ENCODE results near the gene AP4E1. TPM values are rescaled to one million over a fixed set of nuclear protein-coding genes. Genes with fewer than 3 reads are reported as not detected.

The AP4E1 gene
- total and polyA plus RNA-seq, 2 of the 8 experiments (the other 6 are each of a cell fraction or from before 2014, with no cell fraction given) = 1.4 to 10.9 TPM

- no peak overlapping the region for H3K56ac ChIP-seq (replicated peaks; ENCODE audit: insufficient read length, low read depth, low read length)
- no peak overlapping the region for H2BK15ac ChIP-seq (ENCODE audit: low read length)
- H3K9ac ChIP-seq (replicated peaks in 1 of 4; ENCODE audit: extremely low read depth in 1 of 4, low read depth in 3 of 4, low read length in 3 of 4) = no peak overlapping the region
- H3K18ac ChIP-seq (ENCODE audit: extremely low read depth, low read length) = no peak overlapping the region
- FAIRE-seq = no peak
- H3K14ac ChIP-seq (ENCODE audit: insufficient read length) = no peak overlapping the region
- H2BK20ac ChIP-seq (ENCODE audit: low read length) = no peak overlapping the region
- no peak overlapping the region for H4K5ac ChIP-seq (ENCODE audit: insufficient read length, low read depth, low read length)
- no peaks in the 10 kb centered on the region for H3K36me3 ChIP-seq (ENCODE audit: control insufficient read depth in 2 of 4, insufficient read depth in 4 of 4, low read length in 3 of 4)
- H3K27ac ChIP-seq (ENCODE audit: low read depth, low read length) = no peak overlapping the region
- no peak overlapping the region for H2BK120ac ChIP-seq (replicated peaks; ENCODE audit: low read depth, low read length)
- H3K4me2 ChIP-seq (ENCODE audit: insufficient read depth in 1 of 2, low read depth in 2 of 2, low read length in 2 of 2) = no peak overlapping the region
- H2AFZ ChIP-seq (ENCODE audit: low read length) = no peak overlapping the region
- no peaks in the 10 kb centered on the region for H3K9me3 ChIP-seq (ENCODE audit: insufficient read depth in 2 of 2, low read depth in 1 of 2, low read length in 1 of 2)
- H3K4me1 ChIP-seq (replicated peaks in 1 of 4; ENCODE audit: control insufficient read depth in 3 of 4, insufficient read depth in 4 of 4, low read length in 3 of 4) = peaks cover 0 to 3% (median 0%) of the 10 kb centered on the region in 4 experiments; a peak in 2 of 7 replicates
- no peak overlapping the region for H4K91ac ChIP-seq (replicated peaks; ENCODE audit: insufficient read length, low read length)
- peaks cover 2% of the 10 kb centered on the region; the same call in 1 of the 2 replicates for H3K23me2 ChIP-seq (ENCODE audit: low read depth, low read length)
- H2AK5ac ChIP-seq (ENCODE audit: low read depth, low read length) = no peak overlapping the region
- no peaks in the 10 kb centered on the region for H4K20me1 ChIP-seq (replicated peaks in 1 of 2; ENCODE audit: control insufficient read depth in 1 of 2, insufficient read depth in 2 of 2, low read length in 2 of 2)
- no peak overlapping the region for H2BK5ac ChIP-seq (ENCODE audit: low read depth, low read length)
- H3K79me2 ChIP-seq (ENCODE audit: control insufficient read depth in 1 of 2, insufficient read depth in 2 of 2, low read length in 2 of 2) = peaks cover 0 to 3% of the 10 kb centered on the region in 2 experiments; a peak in 1 of 4 replicates
- no peak overlapping the region for H4K8ac ChIP-seq (ENCODE audit: extremely low read depth, insufficient read depth, low read length)
- H3K27me3 ChIP-seq (replicated peaks in 1 of 4; ENCODE audit: control insufficient read depth in 3 of 4, extremely low read depth in 1 of 4, insufficient read depth in 3 of 4, low read length in 3 of 4) = no peaks in the 10 kb centered on the region
- H3K4ac ChIP-seq (replicated peaks; ENCODE audit: insufficient read length, low read depth, low read length) = no peak overlapping the region
- no peak overlapping the region for H2BK12ac ChIP-seq (ENCODE audit: low read depth, low read length)
- no peak overlapping the region for H3K4me3 ChIP-seq (ENCODE audit: extremely low read depth in 1 of 4, insufficient read depth in 2 of 4, low read depth in 3 of 4, low read length in 4 of 4)
- CTCF ChIA-PET (ENCODE audit: partially characterized antibody) = no interaction called here
- POLR2A ChIA-PET (ENCODE audit: partially characterized antibody) = no interaction called here
- no peak overlapping the region for H3K23ac ChIP-seq (ENCODE audit: insufficient read length)
- DNase-seq (ENCODE audit: low read depth in 1 of 2, low spot score in 2 of 2) = no peak
- H3K79me1 ChIP-seq (ENCODE audit: low read depth, low read length) = no peaks in the 10 kb centered on the region
- TF ChIP-seq MAX (IDR thresholded peaks at IDR 0.05) (no peak), CTCF (IDR thresholded peaks at IDR 0.05; ENCODE audit: control extremely low read depth in 1 of 3, insufficient read depth in 1 of 3, low read depth in 1 of 3, low read length in 3 of 3) (no peak), NANOG (IDR thresholded peaks at IDR 0.05; ENCODE audit: insufficient read depth, low read depth, low read length, poor library complexity, severe bottlenecking) (no peak), RBBP5 (IDR thresholded peaks at IDR 0.05; ENCODE audit: borderline replicate concordance, low read depth, low read length) (no peak), KDM4A (IDR thresholded peaks at IDR 0.05; ENCODE audit: low read depth, low read length, severe bottlenecking) (no peak), TAF7 (optimal IDR thresholded peaks at IDR 0.05; ENCODE audit: borderline replicate concordance, low read depth, low read length) (no peak), CHD1 (IDR thresholded peaks at IDR 0.05; ENCODE audit: low read depth, low read length) (no peak), YY1 (IDR thresholded peaks at IDR 0.05; ENCODE audit: low read depth, low read length) (no peak), CREB1 (IDR thresholded peaks at IDR 0.05) (no peak), NRF1 (IDR thresholded peaks at IDR 0.05; ENCODE audit: low read depth, low read length) (no peak), KDM1A (IDR thresholded peaks at IDR 0.05; ENCODE audit: borderline replicate concordance, low read length) (no peak), RXRA (IDR thresholded peaks at IDR 0.05; ENCODE audit: insufficient read depth, low read depth, low read length) (no peak), BRCA1 (IDR thresholded peaks at IDR 0.05; ENCODE audit: low read depth, low read length) (no peak)
These were observed 4.3 kb upstream of the AP4E1 start for GRCh38 chr15:50904211-50904610.
